ENCODE results near the gene FNBP1.

- TF ChIP-seq POLR2A (IDR thresholded peaks at IDR 0.05) (no peak), CTCF (IDR thresholded peaks at IDR 0.05) (no peak)
These were observed 74.1 kb downstream of the FNBP1 start for GRCh38 chr9:129968690-129969485.

All from sigmoid colon (tissue), 3 donors.